NCI-H345 treated with DMSO at 0.1 percent for 48 hours (cell line): ENCODE data around the gene REG4.
"Not testable (repeated sequence)": the region's sequence is repeated elsewhere in the genome, so short reads cannot be mapped to it uniquely, and the experiment has no call there.

Experiments
- DNase-seq: peaks from one replicate; lab custom pipeline; 2025; ENCODE audit not compliant: unreplicated experiment; lab: John Stamatoyannopoulos, UW

Gene REG4

GRCh38 chr1:119808491-119808890 is 2.8 kb downstream of the REG4 start:
- DNase-seq: no peak

GRCh38 chr1:119806489-119806888 is 4.8 kb downstream of the REG4 start:
- DNase-seq: no peak

- DNase-seq: no peak
Observed at GRCh38 chr1:119805746-119806145, 5.5 kb downstream of the REG4 start.

- DNase-seq: no peak
Observed at GRCh38 chr1:119805247-119805646, 6.0 kb downstream of the REG4 start.

GRCh38 chr1:119799599-119800177 is 11.6 kb downstream of the REG4 start:
- no peak for DNase-seq

- no peak for DNase-seq
Observed at GRCh38 chr1:119799003-119799402, 12.3 kb downstream of the REG4 start.

- no peak for DNase-seq
Observed at GRCh38 chr1:119797606-119798005, 13.7 kb downstream of the REG4 start.

- DNase-seq: no peak
Observed at GRCh38 chr1:119797162-119797561, 14.1 kb downstream of the REG4 start.

- DNase-seq: peak; percentile 78
Observed at GRCh38 chr1:119795261-119796200, 15.7 kb downstream of the REG4 start.

- no peak for DNase-seq
Observed at GRCh38 chr1:119794876-119795240, 16.4 kb downstream of the REG4 start.

- no peak for DNase-seq
Observed at GRCh38 chr1:119794230-119794875, 16.9 kb downstream of the REG4 start.

- DNase-seq: no peak
Observed at GRCh38 chr1:119791377-119791776, 19.9 kb downstream of the REG4 start.

- DNase-seq: no peak
Observed at GRCh38 chr1:119790451-119791198, 20.6 kb downstream of the REG4 start.

GRCh38 chr1:119787776-119788175 is 23.5 kb downstream of the REG4 start:
- DNase-seq: no peak

- DNase-seq: not testable (repeated sequence)
Observed at GRCh38 chr1:119786473-119787050, 24.7 kb downstream of the REG4 start.

- not testable (repeated sequence) for DNase-seq
Observed at GRCh38 chr1:119786046-119786445, 25.2 kb downstream of the REG4 start.

GRCh38 chr1:119784191-119784781 is 27.0 kb downstream of the REG4 start:
- no peak for DNase-seq

- DNase-seq: no peak
Observed at GRCh38 chr1:119783354-119784185, 27.7 kb downstream of the REG4 start.

- DNase-seq: peak; percentile 45
Observed at GRCh38 chr1:119782631-119783325, 28.5 kb downstream of the REG4 start.
